ENCODE measurements around the gene RALB. TPM values are rescaled to one million over a fixed set of nuclear protein-coding genes. Genes with fewer than 3 reads are reported as not detected.

The RALB gene
- total and polyA plus RNA-seq, 2 of the 8 experiments (the other 6 are each of a cell fraction or from before 2014, with no cell fraction given): 12.0 to 16.6 TPM

- Histone ChIP-seq H3K4me3 (ENCODE audit: extremely low read depth in 1 of 4, insufficient read depth in 2 of 4, low read depth in 3 of 4, low read length in 4 of 4) (no peak overlapping the region), H4K91ac (replicated peaks; ENCODE audit: insufficient read length, low read length) (no peak overlapping the region), H3K18ac (ENCODE audit: extremely low read depth, low read length) (no peak overlapping the region), H4K8ac (ENCODE audit: extremely low read depth, insufficient read depth, low read length) (no peak overlapping the region), H2BK5ac (ENCODE audit: low read depth, low read length) (no peak overlapping the region), H2AFZ (ENCODE audit: low read length) (no peak overlapping the region), H2BK20ac (ENCODE audit: low read length) (no peak overlapping the region), H3K14ac (ENCODE audit: insufficient read length) (no peak overlapping the region), H3K56ac (replicated peaks; ENCODE audit: insufficient read length, low read depth, low read length) (no peak overlapping the region), H3K9ac (replicated peaks in 1 of 4; ENCODE audit: extremely low read depth in 1 of 4, low read depth in 3 of 4, low read length in 3 of 4) (no peak overlapping the region), H2BK15ac (ENCODE audit: low read length) (no peak overlapping the region), H3K79me2 (ENCODE audit: control insufficient read depth in 1 of 2, insufficient read depth in 2 of 2, low read length in 2 of 2) (no peaks in the 10 kb centered on the region), H2BK12ac (ENCODE audit: low read depth, low read length) (no peak overlapping the region), H2AK5ac (ENCODE audit: low read depth, low read length) (no peak overlapping the region), H3K23ac (ENCODE audit: insufficient read length) (no peak overlapping the region), H3K9me3 (ENCODE audit: insufficient read depth in 2 of 2, low read depth in 1 of 2, low read length in 1 of 2) (no peaks in the 10 kb centered on the region), H4K20me1 (replicated peaks in 1 of 2; ENCODE audit: control insufficient read depth in 1 of 2, insufficient read depth in 2 of 2, low read length in 2 of 2) (peaks cover 0 to 4% of the 10 kb centered on the region in 2 experiments), H3K23me2 (ENCODE audit: low read depth, low read length) (no peaks in the 10 kb centered on the region; the same call in 1 of the 2 replicates), H3K27me3 (replicated peaks in 1 of 4; ENCODE audit: control insufficient read depth in 3 of 4, extremely low read depth in 1 of 4, insufficient read depth in 3 of 4, low read length in 3 of 4) (peaks cover 0 to 14% (median 9%) of the 10 kb centered on the region in 4 experiments; a peak in 5 of 7 replicates), H2BK120ac (replicated peaks; ENCODE audit: low read depth, low read length) (no peak overlapping the region), H3K4me1 (replicated peaks in 1 of 4; ENCODE audit: control insufficient read depth in 3 of 4, insufficient read depth in 4 of 4, low read length in 3 of 4) (no peaks in the 10 kb centered on the region; a peak in 1 of 7 replicates), H4K5ac (ENCODE audit: insufficient read length, low read depth, low read length) (no peak overlapping the region), H3K79me1 (ENCODE audit: low read depth, low read length) (no peaks in the 10 kb centered on the region), H3K27ac (ENCODE audit: low read depth, low read length) (no peak overlapping the region), H3K4me2 (ENCODE audit: insufficient read depth in 1 of 2, low read depth in 2 of 2, low read length in 2 of 2) (no peak overlapping the region), H3K4ac (replicated peaks; ENCODE audit: insufficient read length, low read depth, low read length) (no peak overlapping the region), H3K36me3 (ENCODE audit: control insufficient read depth in 2 of 4, insufficient read depth in 4 of 4, low read length in 3 of 4) (no peaks in the 10 kb centered on the region)
- no peak for DNase-seq (ENCODE audit: low read depth in 1 of 2, low spot score in 2 of 2)
- POLR2A ChIA-PET (ENCODE audit: partially characterized antibody): no interaction called here
- whole genome bisulfite sequencing, 2 experiments (ENCODE audit: extremely low coverage in 1 of 2, insufficient coverage in 1 of 2, insufficient read length in 1 of 2, insufficient replicate concordance in 2 of 2, low coverage in 1 of 2, low lambda C conversion rate in 2 of 2, missing lambda C conversion rate in 1 of 2): 87% methylated on average over 18 of the region's 18 CpGs; no CpG with 5 or more reads in 1 of the 2 experiments
- CTCF ChIA-PET (ENCODE audit: partially characterized antibody): interaction anchor here (0.6 to 2.2 kb wide), 8 partner anchors 17 to 1521 kb away, joined by 3 to 4 read pairs (median 3); no protein-coding TSS in a partner anchor
- no peak for FAIRE-seq
- TF ChIP-seq JUND (IDR thresholded peaks at IDR 0.05; ENCODE audit: low read length): no peak
- no peak for TF ChIP-seq CEBPB (IDR thresholded peaks at IDR 0.05; ENCODE audit: low read depth, low read length)
- no peak for TF ChIP-seq BRCA1 (IDR thresholded peaks at IDR 0.05; ENCODE audit: low read depth, low read length)
- TF ChIP-seq SP2 (IDR thresholded peaks at IDR 0.05; ENCODE audit: low read length): no peak
- TF ChIP-seq EP300 (IDR thresholded peaks at IDR 0.05; ENCODE audit: borderline replicate concordance in 1 of 2, low read depth in 2 of 2, low read length in 2 of 2): no peak
- TF ChIP-seq SIN3A (conservative IDR thresholded peaks at IDR 0.05 in 1 of 2, IDR thresholded peaks at IDR 0.05 in 1 of 2; ENCODE audit: low read depth in 1 of 2, low read length in 2 of 2): no peak
- TF ChIP-seq GTF2F1 (IDR thresholded peaks at IDR 0.05; ENCODE audit: borderline replicate concordance, low read depth, low read length): no peak
- TF ChIP-seq TBP (IDR thresholded peaks at IDR 0.05; ENCODE audit: low read depth, low read length): no peak
- no peak for TF ChIP-seq KDM1A (IDR thresholded peaks at IDR 0.05; ENCODE audit: borderline replicate concordance, low read length)
- no peak for TF ChIP-seq TCF12 (IDR thresholded peaks at IDR 0.05; ENCODE audit: low read depth, low read length)
- no peak for TF ChIP-seq SP1 (IDR thresholded peaks at IDR 0.05; ENCODE audit: low read depth, low read length)
- TF ChIP-seq BACH1 (IDR thresholded peaks at IDR 0.05; ENCODE audit: low read length): no peak
- TF ChIP-seq CBX8 (IDR thresholded peaks at IDR 0.05; ENCODE audit: borderline replicate concordance, low read depth, low read length): no peak
- TF ChIP-seq TAF1 (IDR thresholded peaks at IDR 0.05; ENCODE audit: low read depth, low read length): no peak
- TF ChIP-seq RXRA (IDR thresholded peaks at IDR 0.05; ENCODE audit: insufficient read depth, low read depth, low read length): no peak
Observed at GRCh38 chr2:120319686-120320317, 67.2 kb downstream of the RALB start.
